Measurements from ENCODE around the gene KAZALD1. TPM values are rescaled to one million over a fixed set of nuclear protein-coding genes. Genes with fewer than 3 reads are reported as not detected.

The KAZALD1 gene
- total RNA-seq, 1 donor from 2014 or later, result 0.57 TPM

DNA sequence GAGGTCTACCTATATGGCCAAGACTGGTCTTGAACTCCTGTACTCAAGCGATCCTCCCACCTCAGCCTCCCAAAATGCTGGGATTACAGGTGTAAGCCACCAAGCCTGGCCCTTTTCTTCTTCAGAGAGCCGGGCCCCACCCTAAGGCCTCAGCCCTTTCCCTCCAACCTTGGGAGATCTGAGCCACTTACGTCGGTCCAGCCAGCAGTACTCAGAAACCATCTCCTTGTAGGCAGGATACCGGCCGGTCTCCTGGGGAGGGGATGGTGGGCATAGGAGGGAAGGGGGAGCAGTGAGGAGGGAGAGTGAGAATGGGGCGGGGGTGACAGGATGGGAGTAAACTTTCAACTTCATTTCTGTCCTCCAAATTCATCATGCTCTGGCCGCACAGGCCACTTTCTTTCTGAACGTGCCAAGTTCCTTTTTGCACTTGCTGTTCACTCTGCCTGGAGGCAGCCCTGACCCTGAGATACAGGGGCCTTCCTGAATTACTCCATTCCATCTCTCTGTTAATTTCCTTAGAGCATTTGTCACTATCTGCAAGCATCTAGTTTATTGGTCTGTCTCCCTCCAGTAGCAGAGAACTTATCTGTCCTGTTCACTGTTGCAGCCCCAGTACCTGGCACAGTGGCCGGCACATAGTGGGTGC is 41.2 kb upstream of the KAZALD1 start:
- Mint-ChIP-seq H3K4me1 (ENCODE audit: low read depth) (peaks cover under 1% of the 10 kb centered on the region), H3K36me3 (ENCODE audit: low read depth) (no peaks in the 10 kb centered on the region), H3K9me3 (no peaks in the 10 kb centered on the region), H3K27ac (no peak overlapping the region), H3K4me3 (no peak overlapping the region), H3K27me3 (ENCODE audit: insufficient read depth) (peaks cover 30% of the 10 kb centered on the region)
- intact Hi-C loops (cut with micrococcal nuclease), result no loop called here
- no peak for DNase-seq (ENCODE audit: low spot score)

DNA sequence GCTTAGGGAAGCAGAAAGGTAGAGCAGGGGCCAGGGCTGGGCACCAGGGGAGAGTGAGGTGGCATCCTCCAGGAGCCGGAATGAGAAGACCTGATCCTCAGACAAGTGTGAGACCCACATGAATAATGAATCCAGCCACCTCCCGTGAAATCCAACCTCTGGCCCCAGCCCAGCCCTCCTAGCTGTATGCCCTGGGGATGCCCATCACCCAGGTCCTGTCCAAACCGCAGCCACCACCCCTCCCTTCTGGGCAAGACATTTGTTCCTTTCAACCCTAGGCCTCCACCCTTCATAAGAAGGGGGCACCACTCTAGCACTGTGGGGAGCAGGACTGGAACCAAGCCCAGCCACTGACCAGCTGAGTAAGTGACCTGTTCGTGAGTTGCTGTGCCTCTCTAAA is 40.5 kb upstream of the KAZALD1 start:
- Mint-ChIP-seq H3K36me3 (ENCODE audit: low read depth) (no peaks in the 10 kb centered on the region), H3K4me1 (ENCODE audit: low read depth) (no peaks in the 10 kb centered on the region), H3K27me3 (ENCODE audit: insufficient read depth) (peaks cover 28% of the 10 kb centered on the region), H3K9me3 (no peaks in the 10 kb centered on the region), H3K4me3 (no peak overlapping the region), H3K27ac (no peak overlapping the region)
- intact Hi-C loops (cut with micrococcal nuclease), result no loop called here
- no peak for DNase-seq (ENCODE audit: low spot score)

DNA sequence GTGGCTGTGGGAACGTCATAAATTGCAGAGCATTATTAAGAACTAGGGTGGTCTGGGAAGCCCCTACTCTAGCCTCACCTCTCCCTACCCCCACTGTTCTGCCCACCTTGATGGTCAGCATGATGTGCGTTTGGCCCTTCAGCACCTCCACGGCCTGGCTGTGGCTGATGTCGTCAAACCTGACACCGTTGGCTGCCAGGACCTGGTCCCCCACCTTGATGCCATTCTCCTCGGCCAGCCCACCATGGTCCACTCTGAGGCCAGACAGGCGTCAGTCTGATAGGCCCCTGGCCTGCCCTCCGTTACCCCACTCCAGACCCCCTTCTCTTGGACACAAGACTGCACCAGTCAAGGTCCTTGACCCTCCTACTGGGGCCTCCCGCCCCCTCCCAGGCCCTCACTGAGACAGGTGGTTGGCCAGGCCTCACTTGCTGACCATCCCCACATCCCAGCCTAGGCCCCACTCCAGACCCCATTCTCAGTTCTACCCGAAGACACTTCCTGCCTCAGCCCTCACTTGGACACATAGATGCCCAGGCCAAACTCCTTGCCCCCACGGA is 40.0 kb upstream of the KAZALD1 start:
- H3K4me1 Mint-ChIP-seq (ENCODE audit: low read depth), result no peaks in the 10 kb centered on the region
- intact Hi-C loops (cut with micrococcal nuclease), result no loop called here
- H3K4me3 Mint-ChIP-seq, result no peak overlapping the region
- H3K27me3 Mint-ChIP-seq (ENCODE audit: insufficient read depth), result peaks cover 24% of the 10 kb centered on the region
- no peaks in the 10 kb centered on the region for H3K9me3 Mint-ChIP-seq
- H3K27ac Mint-ChIP-seq, result no peak overlapping the region
- H3K36me3 Mint-ChIP-seq (ENCODE audit: low read depth), result no peaks in the 10 kb centered on the region
- no peak for DNase-seq (ENCODE audit: low spot score)

DNA sequence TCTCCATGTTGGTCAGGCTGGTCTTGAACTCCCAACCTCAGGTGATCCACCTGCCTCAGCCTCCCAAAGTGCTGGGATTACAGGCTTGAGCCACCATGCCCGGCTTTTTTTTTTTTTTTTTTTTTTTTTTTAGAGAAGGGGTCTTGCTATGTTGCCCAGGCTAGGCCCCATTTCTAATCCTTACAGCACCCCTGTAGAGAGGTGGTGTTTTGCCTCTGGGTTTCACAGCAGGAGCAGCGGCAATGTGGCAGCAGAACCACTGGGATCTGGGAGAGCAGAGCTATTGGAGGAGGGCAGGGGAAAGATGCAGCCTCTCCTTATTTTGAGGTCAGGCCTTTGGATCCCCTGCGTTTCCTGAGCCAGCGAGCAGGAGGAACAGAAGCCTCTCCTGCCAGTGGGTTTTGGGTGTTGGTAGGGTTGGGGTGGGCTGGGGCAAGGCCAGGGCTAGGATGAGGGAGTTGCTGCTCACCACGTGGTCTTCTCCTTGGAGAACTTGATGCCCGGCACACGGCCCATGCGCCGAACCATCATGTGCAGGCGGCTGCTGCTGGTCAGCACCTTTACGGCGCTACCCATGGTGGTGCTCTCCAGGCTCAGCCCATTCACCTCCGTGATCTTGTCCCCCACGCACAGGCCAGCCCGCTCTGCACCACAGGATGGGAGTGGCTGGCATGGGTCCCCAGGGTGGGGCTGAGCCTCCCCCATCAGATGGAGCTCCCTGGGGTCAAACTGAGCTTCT is 38.7 kb upstream of the KAZALD1 start:
- no peak overlapping the region for H3K4me3 Mint-ChIP-seq
- H3K27ac Mint-ChIP-seq, result no peak overlapping the region
- H3K9me3 Mint-ChIP-seq, result no peaks in the 10 kb centered on the region

DNA sequence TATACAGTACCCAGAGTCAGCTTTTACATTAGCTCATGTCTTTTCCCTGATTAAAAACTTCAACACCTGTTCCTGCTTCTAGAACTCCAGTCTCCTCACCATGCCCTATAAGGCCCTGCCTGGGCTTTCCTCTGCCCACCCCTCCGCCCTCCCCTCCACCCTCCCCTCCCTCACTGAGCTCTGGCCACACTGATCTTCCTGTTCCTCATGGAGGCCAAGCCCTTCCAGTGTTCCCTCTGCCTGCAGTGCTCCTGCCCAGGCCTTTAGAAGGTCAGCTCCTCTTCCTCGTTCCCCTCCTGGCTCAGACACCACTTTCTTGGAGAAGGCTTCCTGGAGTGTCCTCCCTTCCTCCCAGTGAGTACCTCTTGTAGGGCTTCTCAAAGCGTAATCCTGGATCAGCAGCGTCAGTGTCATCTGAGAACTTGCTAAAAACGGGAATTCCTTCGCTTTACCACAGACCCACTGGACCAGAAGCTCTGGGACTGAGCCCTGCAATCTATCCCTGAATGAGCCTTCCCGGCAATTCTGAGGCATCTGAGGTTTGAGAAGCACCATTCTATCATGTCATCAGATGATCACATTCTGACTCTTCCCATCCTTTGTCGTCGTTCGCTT is 34.6 kb upstream of the KAZALD1 start:
- H3K27ac Mint-ChIP-seq, result no peak overlapping the region
- intact Hi-C loops (cut with micrococcal nuclease), result no loop called here
- H3K36me3 Mint-ChIP-seq (ENCODE audit: low read depth), result no peaks in the 10 kb centered on the region

More for the DNA sequence above, 38.7 kb upstream of the KAZALD1 start:
- Mint-ChIP-seq H3K27me3 (ENCODE audit: insufficient read depth) (peaks cover 23% of the 10 kb centered on the region), H3K36me3 (ENCODE audit: low read depth) (no peaks in the 10 kb centered on the region), H3K4me1 (ENCODE audit: low read depth) (no peaks in the 10 kb centered on the region)
- DNase-seq (ENCODE audit: low spot score), result no peak
- intact Hi-C loops (cut with micrococcal nuclease), result no loop called here

DNA sequence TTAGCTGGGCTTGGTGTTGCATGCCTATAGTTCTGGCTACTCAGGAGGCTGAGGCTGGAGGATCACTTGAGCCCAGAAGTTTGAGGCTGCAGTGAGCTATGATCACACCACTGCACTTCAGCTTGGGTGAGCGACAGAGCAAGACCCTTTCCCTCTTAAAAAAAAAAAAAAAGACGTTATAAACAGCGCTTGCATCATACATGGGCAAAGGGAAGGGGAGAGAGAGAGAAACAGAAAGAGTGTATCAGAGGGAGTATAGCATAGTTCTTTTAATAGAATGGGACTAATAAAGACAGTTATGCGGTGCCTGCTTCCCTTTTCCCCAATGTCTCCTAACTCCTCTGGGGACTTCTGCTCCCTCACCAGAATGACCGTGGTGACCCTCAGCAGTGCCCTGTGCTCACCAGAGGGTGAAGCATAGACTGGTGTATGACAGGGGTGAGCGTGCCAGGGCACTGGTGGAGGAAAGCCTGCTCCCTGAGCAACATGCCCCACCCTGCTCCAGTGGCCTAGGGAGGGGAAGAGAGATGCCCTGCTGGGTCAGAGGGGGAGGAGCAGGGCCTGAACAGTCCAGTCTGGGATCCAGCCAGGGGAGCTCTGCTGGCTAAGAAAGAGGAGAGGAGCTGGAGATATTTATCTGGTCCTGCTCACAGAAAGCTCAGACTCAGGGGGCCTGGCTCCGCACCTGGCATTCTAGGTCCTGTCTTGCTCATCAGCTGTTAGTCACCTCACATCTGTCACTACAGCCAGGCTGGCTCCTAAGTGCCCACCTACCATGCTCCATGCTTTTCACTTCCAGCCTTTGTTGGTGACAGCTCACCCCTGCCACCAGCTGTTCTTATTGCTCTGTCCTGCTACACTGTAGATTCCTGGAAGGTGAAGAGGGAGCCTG is 33.1 kb upstream of the KAZALD1 start:
- no peak overlapping the region for H3K27ac Mint-ChIP-seq
- peaks cover 2% of the 10 kb centered on the region for H3K36me3 Mint-ChIP-seq (ENCODE audit: low read depth)
- no peak for DNase-seq (ENCODE audit: low spot score)
- no peak overlapping the region for H3K4me3 Mint-ChIP-seq
- peaks cover 22% of the 10 kb centered on the region for H3K4me1 Mint-ChIP-seq (ENCODE audit: low read depth)
- intact Hi-C loops (cut with micrococcal nuclease), result no loop called here
- H3K27me3 Mint-ChIP-seq (ENCODE audit: insufficient read depth), result peaks cover 23% of the 10 kb centered on the region
- no peaks in the 10 kb centered on the region for H3K9me3 Mint-ChIP-seq

More for the DNA sequence above, 34.6 kb upstream of the KAZALD1 start:
- no peak overlapping the region for H3K4me3 Mint-ChIP-seq
- peaks cover 9% of the 10 kb centered on the region for H3K4me1 Mint-ChIP-seq (ENCODE audit: low read depth)
- DNase-seq (ENCODE audit: low spot score), result no peak
- H3K27me3 Mint-ChIP-seq (ENCODE audit: insufficient read depth), result peaks cover 23% of the 10 kb centered on the region
- no peaks in the 10 kb centered on the region for H3K9me3 Mint-ChIP-seq

DNA sequence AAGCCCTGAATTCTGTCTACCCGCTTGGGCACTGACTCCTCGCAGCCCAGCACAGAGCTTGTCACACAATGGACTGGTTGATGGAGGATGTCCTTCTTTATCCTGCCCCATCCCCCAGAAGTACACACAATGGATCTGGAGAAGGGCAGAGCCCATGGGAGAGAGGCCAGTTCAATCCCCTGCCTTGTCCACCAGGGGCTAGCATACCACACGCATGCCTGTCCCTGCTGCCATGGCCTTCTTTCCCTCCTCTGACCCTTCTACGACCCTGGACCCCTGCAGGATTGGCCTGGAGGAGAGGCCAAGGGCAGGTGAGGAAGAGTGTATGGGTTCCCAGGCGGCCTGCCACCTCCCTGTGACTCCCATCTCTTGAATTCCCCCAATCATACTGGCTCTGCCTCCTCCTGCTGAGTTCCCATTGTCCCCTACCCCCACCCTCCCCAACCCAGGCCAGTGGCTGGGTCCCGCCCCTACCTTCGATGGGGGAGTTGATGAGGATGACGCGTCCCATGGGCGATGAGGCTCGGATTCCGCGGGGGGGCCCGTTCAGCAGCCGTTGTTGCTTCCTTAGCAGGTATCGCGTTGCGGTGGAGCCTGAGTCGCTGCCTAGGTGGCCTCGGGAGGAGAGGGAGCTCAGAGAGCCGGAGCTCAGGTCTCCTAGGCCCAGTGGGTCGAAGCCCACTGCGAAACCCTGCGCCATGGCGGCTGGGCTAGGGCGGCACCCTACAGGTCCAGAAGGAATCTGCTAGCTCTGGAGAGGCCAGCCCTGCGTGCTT is 32.1 kb upstream of the KAZALD1 start:
- DNase-seq (ENCODE audit: low spot score), result no peak
- H3K4me1 Mint-ChIP-seq (ENCODE audit: low read depth), result peaks cover 27% of the 10 kb centered on the region
- H3K36me3 Mint-ChIP-seq (ENCODE audit: low read depth), result peaks cover 5% of the 10 kb centered on the region
- intact Hi-C loops (cut with micrococcal nuclease), result no loop called here
- H3K27ac Mint-ChIP-seq, result no peak overlapping the region
- no peak overlapping the region for H3K4me3 Mint-ChIP-seq
- H3K27me3 Mint-ChIP-seq (ENCODE audit: insufficient read depth), result peaks cover 23% of the 10 kb centered on the region
- no peaks in the 10 kb centered on the region for H3K9me3 Mint-ChIP-seq

DNA sequence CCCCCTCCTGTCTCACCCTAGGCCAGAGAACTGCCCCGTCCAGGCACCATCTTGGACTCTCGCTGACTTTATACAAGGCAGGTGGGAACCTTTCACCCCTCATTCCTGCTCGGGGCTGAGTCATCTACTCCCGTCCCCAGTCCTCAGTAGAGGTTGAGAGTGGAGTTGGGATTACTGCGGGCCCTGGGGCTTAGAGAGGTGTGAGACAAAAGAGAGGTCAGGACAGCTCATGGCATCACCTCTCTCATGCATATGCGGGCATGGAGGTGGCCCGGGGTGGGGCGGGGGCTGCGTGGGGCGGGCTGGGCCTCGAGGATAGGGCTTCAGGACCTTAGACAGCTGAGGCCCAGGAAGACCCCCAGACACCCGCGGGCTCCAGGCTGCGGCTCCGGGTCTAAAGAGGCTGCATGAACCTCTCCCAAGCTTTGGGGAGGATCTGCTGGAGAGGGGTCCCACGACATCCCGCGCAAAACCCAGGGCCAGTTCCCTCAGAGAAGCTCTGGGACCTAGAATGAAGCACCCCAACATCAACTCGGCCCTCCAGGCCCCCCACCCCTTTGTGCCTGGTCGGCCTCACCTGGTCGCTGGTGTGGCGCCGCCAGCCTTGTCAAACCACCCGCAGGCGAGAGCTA is 31.2 kb upstream of the KAZALD1 start:
- peaks cover 27% of the 10 kb centered on the region for H3K4me1 Mint-ChIP-seq (ENCODE audit: low read depth)
- DNase-seq (ENCODE audit: low spot score), result no peak
- intact Hi-C loops (cut with micrococcal nuclease), result loop anchor here (1.0 kb wide), 5 partner anchors 11 to 788 kb away; partner anchors contain the start of genes MRPL43, OGA and TWNK
- H3K27ac Mint-ChIP-seq, result peak overlapping the region; percentile 94
- H3K36me3 Mint-ChIP-seq (ENCODE audit: low read depth), result peaks cover 8% of the 10 kb centered on the region
- H3K27me3 Mint-ChIP-seq (ENCODE audit: insufficient read depth), result peaks cover 21% of the 10 kb centered on the region
- no peaks in the 10 kb centered on the region for H3K9me3 Mint-ChIP-seq
- H3K4me3 Mint-ChIP-seq, result peak overlapping the region; percentile 84

DNA sequence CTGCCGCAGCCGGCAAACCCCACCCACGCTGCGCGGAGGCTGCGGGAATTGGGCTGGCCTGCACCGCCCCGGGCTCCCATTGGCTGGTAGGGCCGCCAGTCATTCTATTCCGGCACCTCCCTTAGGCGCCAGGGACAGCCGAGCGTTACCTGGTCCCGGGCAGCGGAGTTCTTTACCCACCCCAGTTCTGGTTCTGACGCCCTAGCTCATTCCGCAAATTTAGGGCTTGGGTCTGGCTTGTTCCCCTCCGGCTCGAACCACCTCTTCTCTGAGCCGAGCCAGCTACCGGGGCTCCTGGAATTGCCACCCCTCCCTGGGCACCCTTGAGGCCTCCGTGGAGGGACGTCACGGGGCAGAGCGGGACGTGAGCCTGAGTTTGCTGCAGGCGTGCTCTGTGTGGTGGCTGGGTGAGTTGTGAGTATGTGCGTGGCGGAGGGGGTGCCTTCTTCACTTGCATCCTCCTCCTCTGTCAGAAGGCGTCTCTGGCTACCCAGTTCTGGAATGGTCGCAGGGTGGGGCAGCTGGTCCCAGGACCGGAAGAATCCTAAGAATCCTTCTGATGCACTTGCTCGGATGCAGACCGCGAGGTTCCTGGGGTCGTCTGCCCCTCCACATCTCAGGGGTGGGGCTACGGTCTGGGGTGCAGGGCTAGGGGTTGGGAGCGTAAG is 30.5 kb upstream of the KAZALD1 start, which contains the start of the genes PDZD7 and SFXN3:
Gene PDZD7, minus strand, starts transcription at position 2 of the 668 bp plus-strand sequence. CDS start 910 bp downstream, outside the sequence.
Gene SFXN3, plus strand, starts transcription at position 107 of the 668 bp plus-strand sequence. CDS start 3,461 bp downstream, outside the sequence.
- Mint-ChIP-seq H3K27ac (peak within 1 kb of the TSS; percentile 94), H3K27me3 (ENCODE audit: insufficient read depth) (peaks cover 21% of the 10 kb centered on the region), H3K4me3 (peak within 1 kb of the TSS; percentile 84), H3K36me3 (ENCODE audit: low read depth) (peaks cover 15% of the 10 kb centered on the region), H3K9me3 (no peaks in the 10 kb centered on the region), H3K4me1 (ENCODE audit: low read depth) (peaks cover 27% of the 10 kb centered on the region)
- DNase-seq (ENCODE audit: low spot score), result peak; percentile 94
- intact Hi-C loops (cut with micrococcal nuclease), result loop anchor here (1.0 kb wide), 5 partner anchors 12 to 787 kb away; partner anchors contain the start of genes MRPL43, OGA and TWNK

DNA sequence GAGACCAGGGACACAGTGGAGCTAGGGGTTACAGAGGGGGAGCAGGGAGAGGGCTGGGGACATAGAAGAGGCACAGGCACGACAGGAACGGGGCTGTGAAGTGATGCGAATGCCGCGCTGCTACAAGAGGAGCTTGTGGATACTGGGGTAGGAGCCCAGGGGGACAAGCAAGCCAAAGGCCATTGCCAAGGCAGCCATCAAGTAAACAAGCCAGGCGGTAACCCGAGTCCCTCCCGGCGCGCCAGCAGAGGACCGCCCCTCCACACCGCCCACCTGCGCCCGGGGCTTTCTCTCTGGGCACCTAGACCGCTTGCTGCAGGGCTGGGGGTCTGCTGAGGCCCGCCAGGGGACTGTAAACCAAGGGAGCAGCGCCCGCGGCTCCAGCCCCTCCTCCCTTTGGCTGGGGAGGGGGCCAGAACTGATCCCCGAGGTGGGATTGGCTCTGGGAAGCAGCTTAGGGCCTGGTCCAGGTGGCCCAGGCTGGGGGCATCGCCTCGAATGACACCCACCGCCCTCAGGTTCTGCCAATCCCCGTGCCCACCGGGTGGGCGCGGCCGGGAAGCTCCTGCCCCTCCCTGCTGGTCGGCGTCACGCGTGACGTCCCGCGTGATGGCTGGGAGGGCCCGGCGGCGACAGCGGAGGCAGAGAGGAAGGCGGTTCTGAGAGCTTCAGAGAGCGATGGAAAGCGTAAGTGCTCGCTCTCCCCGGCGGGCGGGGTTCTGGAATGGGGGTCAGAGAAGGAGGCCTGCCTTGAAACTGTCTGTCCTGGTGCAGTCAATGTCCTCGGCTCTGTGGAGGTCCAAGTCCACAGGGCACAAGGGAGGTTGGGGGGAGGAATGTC is 29.8 kb upstream of the KAZALD1 start:
- no peaks in the 10 kb centered on the region for H3K9me3 Mint-ChIP-seq
- peak; percentile 71 for DNase-seq (ENCODE audit: low spot score)
- H3K36me3 Mint-ChIP-seq (ENCODE audit: low read depth), result peaks cover 21% of the 10 kb centered on the region
- intact Hi-C loops (cut with micrococcal nuclease), result loop anchor here (1.0 to 2.0 kb wide), 9 partner anchors 10 to 786 kb away; partner anchors contain the start of genes BTRC, MRPL43, OGA and SLF2
- H3K27me3 Mint-ChIP-seq (ENCODE audit: insufficient read depth), result peaks cover 21% of the 10 kb centered on the region
- peak overlapping the region; percentile 95 for H3K27ac Mint-ChIP-seq
- peaks cover 27% of the 10 kb centered on the region for H3K4me1 Mint-ChIP-seq (ENCODE audit: low read depth)
- peak overlapping the region; percentile 84 for H3K4me3 Mint-ChIP-seq

Measured in activated T-helper 1 cell treated with anti-CD3 and anti-CD28 coated beads, Interleukin-12 subunit alpha, Interleukin-12 subunit beta, Interleukin-2, Interleukin-4 antibody, amounts not matched to agents 30 ng/mL and 10 ng/mL and 1 ng/mL, durations not matched to agents 14 hours and 24 hours and 36 hours (primary cell).